SK-N-SH treated with all-trans-retinoic acid at 6 μM for 48 hours (cell line): ENCODE results near the gene SNX17.

ENCODE experiments used
- ISL1 ChIP-seq: fragments of 250-450 bp; sonication (Bioruptor Pico); IDR thresholded peaks from 2 replicates; pipeline ENCODE4 v2.1.2; 2022; ENCODE audit warnings: mild to moderate bottlenecking, moderate library complexity
- OSR1 ChIP-seq: fragments of 250-450 bp; sonication (Bioruptor Pico); IDR thresholded peaks from 2 replicates; pipeline ENCODE4 v1.8.0; 2022; ENCODE audit warnings: moderate library complexity, mild to moderate bottlenecking, inconsistent platforms
- RARB ChIP-seq: fragments of 250-450 bp; sonication (Bioruptor Pico); IDR thresholded peaks from 2 replicates; pipeline ENCODE4 v1.8.0; 2021; ENCODE audit warnings: mild to moderate bottlenecking, moderate library complexity
- TCF4 ChIP-seq: fragments of 250-450 bp; sonication (Bioruptor Pico); IDR thresholded peaks from 2 replicates; pipeline ENCODE4 v1.8.0; 2021; ENCODE audit warnings: mild to moderate bottlenecking, moderate library complexity, borderline replicate concordance
- ZFP30 ChIP-seq: fragments of 450-650 bp; formaldehyde crosslinking; IDR thresholded peaks from 2 replicates; pipeline ENCODE4 v1.5.0; 2022; ENCODE audit warnings: mild to moderate bottlenecking, moderate library complexity
- ZNF8 ChIP-seq: fragments of 450-650 bp; formaldehyde crosslinking; IDR thresholded peaks from 2 replicates; pipeline ENCODE4 v1.5.0; 2020; ENCODE audit warnings: mild to moderate bottlenecking, moderate library complexity
- TF ChIP-seq, protein P1 (sequence below): fragments of 250-450 bp; sonication (Bioruptor Pico); IDR thresholded peaks from 2 replicates; pipeline ENCODE4 v1.5.1; 2020; ENCODE audit warnings: low read depth, mild to moderate bottlenecking, moderate library complexity
- TF ChIP-seq, protein P2 (sequence below): fragments of 250-450 bp; sonication (Bioruptor Pico); IDR thresholded peaks from 2 replicates; pipeline ENCODE4 v1.8.0; 2020; ENCODE audit warnings: mild to moderate bottlenecking, moderate library complexity, borderline replicate concordance
- TF ChIP-seq, protein P3 (sequence below): fragments of 250-450 bp; sonication (Bioruptor Pico); IDR thresholded peaks from 2 replicates; pipeline ENCODE4 v1.5.0; 2020; ENCODE audit warnings: mild to moderate bottlenecking, moderate library complexity
- TF ChIP-seq, protein P4 (sequence below): fragments of 250-450 bp; sonication (Bioruptor Pico); IDR thresholded peaks from 2 replicates; pipeline ENCODE4 v1.8.0; 2021; ENCODE audit warnings: low read depth, mild to moderate bottlenecking, moderate library complexity, borderline replicate concordance

- TF ChIP-seq ISL1 (CRISPR knock-in tag): no peak
- TF ChIP-seq OSR1 (CRISPR knock-in tag): no peak
- TF ChIP-seq ZNF8 (CRISPR knock-in tag): no peak
- TF ChIP-seq, protein P1, sequence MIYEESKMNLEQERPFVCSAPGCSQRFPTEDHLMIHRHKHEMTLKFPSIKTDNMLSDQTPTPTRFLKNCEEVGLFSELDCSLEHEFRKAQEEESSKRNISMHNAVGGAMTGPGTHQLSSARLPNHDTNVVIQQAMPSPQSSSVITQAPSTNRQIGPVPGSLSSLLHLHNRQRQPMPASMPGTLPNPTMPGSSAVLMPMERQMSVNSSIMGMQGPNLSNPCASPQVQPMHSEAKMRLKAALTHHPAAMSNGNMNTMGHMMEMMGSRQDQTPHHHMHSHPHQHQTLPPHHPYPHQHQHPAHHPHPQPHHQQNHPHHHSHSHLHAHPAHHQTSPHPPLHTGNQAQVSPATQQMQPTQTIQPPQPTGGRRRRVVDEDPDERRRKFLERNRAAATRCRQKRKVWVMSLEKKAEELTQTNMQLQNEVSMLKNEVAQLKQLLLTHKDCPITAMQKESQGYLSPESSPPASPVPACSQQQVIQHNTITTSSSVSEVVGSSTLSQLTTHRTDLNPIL (CRISPR knock-in tag): no peak
- no peak for TF ChIP-seq RARB (CRISPR knock-in tag)
- TF ChIP-seq, protein P2, sequence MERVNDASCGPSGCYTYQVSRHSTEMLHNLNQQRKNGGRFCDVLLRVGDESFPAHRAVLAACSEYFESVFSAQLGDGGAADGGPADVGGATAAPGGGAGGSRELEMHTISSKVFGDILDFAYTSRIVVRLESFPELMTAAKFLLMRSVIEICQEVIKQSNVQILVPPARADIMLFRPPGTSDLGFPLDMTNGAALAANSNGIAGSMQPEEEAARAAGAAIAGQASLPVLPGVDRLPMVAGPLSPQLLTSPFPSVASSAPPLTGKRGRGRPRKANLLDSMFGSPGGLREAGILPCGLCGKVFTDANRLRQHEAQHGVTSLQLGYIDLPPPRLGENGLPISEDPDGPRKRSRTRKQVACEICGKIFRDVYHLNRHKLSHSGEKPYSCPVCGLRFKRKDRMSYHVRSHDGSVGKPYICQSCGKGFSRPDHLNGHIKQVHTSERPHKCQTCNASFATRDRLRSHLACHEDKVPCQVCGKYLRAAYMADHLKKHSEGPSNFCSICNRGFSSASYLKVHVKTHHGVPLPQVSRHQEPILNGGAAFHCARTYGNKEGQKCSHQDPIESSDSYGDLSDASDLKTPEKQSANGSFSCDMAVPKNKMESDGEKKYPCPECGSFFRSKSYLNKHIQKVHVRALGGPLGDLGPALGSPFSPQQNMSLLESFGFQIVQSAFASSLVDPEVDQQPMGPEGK (CRISPR knock-in tag): no peak
- TF ChIP-seq, protein P3, sequence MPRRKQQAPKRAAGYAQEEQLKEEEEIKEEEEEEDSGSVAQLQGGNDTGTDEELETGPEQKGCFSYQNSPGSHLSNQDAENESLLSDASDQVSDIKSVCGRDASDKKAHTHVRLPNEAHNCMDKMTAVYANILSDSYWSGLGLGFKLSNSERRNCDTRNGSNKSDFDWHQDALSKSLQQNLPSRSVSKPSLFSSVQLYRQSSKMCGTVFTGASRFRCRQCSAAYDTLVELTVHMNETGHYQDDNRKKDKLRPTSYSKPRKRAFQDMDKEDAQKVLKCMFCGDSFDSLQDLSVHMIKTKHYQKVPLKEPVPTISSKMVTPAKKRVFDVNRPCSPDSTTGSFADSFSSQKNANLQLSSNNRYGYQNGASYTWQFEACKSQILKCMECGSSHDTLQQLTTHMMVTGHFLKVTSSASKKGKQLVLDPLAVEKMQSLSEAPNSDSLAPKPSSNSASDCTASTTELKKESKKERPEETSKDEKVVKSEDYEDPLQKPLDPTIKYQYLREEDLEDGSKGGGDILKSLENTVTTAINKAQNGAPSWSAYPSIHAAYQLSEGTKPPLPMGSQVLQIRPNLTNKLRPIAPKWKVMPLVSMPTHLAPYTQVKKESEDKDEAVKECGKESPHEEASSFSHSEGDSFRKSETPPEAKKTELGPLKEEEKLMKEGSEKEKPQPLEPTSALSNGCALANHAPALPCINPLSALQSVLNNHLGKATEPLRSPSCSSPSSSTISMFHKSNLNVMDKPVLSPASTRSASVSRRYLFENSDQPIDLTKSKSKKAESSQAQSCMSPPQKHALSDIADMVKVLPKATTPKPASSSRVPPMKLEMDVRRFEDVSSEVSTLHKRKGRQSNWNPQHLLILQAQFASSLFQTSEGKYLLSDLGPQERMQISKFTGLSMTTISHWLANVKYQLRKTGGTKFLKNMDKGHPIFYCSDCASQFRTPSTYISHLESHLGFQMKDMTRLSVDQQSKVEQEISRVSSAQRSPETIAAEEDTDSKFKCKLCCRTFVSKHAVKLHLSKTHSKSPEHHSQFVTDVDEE (CRISPR knock-in tag): no peak
- TF ChIP-seq TCF4 (CRISPR knock-in tag): no peak
- no peak for TF ChIP-seq ZFP30 (CRISPR knock-in tag)
- TF ChIP-seq, protein P4, sequence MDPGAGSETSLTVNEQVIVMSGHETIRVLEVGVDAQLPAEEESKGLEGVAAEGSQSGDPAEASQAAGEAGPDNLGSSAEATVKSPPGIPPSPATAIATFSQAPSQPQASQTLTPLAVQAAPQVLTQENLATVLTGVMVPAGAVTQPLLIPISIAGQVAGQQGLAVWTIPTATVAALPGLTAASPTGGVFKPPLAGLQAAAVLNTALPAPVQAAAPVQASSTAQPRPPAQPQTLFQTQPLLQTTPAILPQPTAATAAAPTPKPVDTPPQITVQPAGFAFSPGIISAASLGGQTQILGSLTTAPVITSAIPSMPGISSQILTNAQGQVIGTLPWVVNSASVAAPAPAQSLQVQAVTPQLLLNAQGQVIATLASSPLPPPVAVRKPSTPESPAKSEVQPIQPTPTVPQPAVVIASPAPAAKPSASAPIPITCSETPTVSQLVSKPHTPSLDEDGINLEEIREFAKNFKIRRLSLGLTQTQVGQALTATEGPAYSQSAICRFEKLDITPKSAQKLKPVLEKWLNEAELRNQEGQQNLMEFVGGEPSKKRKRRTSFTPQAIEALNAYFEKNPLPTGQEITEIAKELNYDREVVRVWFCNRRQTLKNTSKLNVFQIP (CRISPR knock-in tag): no peak
These were observed 38.3 kb downstream of the SNX17 start for GRCh38 chr2:27408601-27409320.
